Gastrocnemius medialis (tissue), 4 donors: ENCODE results near the gene CHID1. TPM values are rescaled to one million over a fixed set of nuclear protein-coding genes. Genes with fewer than 3 reads are reported as not detected.
A peak's percentile ranks its signal among the peaks of the same experiment; 100 is the strongest.

ENCODE experiments used
- ATAC-seq, 2 donors: fragments of 150-250 bp; one replicate each; pipeline ENCODE4 v1.9.1; 2016
- DNase-seq, 2 donors: peaks; one replicate each; pipeline ENCODE4 v3.0.0-alpha.2; 2019
- H3K27ac ChIP-seq, 4 donors: fragments of 200-600 bp; sonication (generic); 1 replicate in 1 of 4; 2 replicates in 3 of 4; pipeline ENCODE4 v1.5.1; 2016 to 2018; ENCODE audit warnings: mild to moderate bottlenecking in 2 of 4, moderate library complexity in 1 of 4
- H3K27me3 ChIP-seq, 3 donors: fragments of 200-600 bp; sonication (generic) in 2 of 3; 1 replicate in 1 of 3; 2 replicates in 2 of 3; pipeline versions ENCODE4 v1.5.1 to v1.6.0; 2016 to 2019; ENCODE audit warnings: mild to moderate bottlenecking in 1 of 3, moderate library complexity in 1 of 3
- H3K36me3 ChIP-seq, 2 donors: fragments of 200-600 bp; sonication (generic) in 1 of 2; one replicate each; pipeline ENCODE4 v1.5.1; 2017 to 2018
- H3K4me1 ChIP-seq, 2 donors: fragments of 200-600 bp; sonication (generic) in 1 of 2; one replicate each; pipeline ENCODE4 v1.5.1; 2016 to 2017; ENCODE audit warnings: mild to moderate bottlenecking in 2 of 2
- H3K4me3 ChIP-seq, 4 donors: fragments of 200-600 bp; sonication (generic) in 3 of 4; 1 replicate in 1 of 4; 2 replicates in 3 of 4; pipeline ENCODE4 v1.5.1; 2016 to 2019; ENCODE audit warnings: mild to moderate bottlenecking in 2 of 4
- H3K9me3 ChIP-seq, 3 donors: fragments of 200-600 bp; sonication (generic) in 2 of 3; 1 replicate in 1 of 3; 2 replicates in 2 of 3; pipeline ENCODE4 v1.5.1; 2016 to 2019
- CTCF ChIP-seq, 5 experiments: fragments of 450-650 bp in 3 of 5; fragments of 200-600 bp in 2 of 5; sonication (generic) in 2 of 5; IDR thresholded peaks in 4 of 5; conservative IDR thresholded peaks in 1 of 5; 1 replicate in 4 of 5; 2 replicates in 1 of 5; pipeline ENCODE4 v1.5.1; 2016 to 2019; ENCODE audit warnings: antibody characterized with exemption in 5 of 5, mild to moderate bottlenecking in 3 of 5, moderate library complexity in 3 of 5
- POLR2A ChIP-seq, 2 donors: fragments of 450-650 bp; IDR thresholded peaks; one replicate each; pipeline ENCODE4 v1.6.1; 2017; ENCODE audit warnings: antibody characterized with exemption in 2 of 2, mild to moderate bottlenecking in 2 of 2, moderate library complexity in 2 of 2
- in situ Hi-C, 4 donors: fragments of 200-750 bp; cut with MboI; loops; one replicate each; pipeline versions ENCODE4 v1.15.0 to v1.8.0; 2017; ENCODE audit warnings: low sequenced_read_pairs in 4 of 4
- intact Hi-C: fragments of 100-400 bp; cut with DNase I; formaldehyde crosslinking; loops from one replicate; pipeline ENCODE4 v1.15.1; 2023; ENCODE audit warnings: low total_unique reads
- total RNA-seq, 4 donors: library from RNA; depleted of rRNA; stranded (reverse); fragments of >200 nt; gene quantifications; one replicate each; pipeline versions ENCODE4 v1.1.0 to v1.2.3, GENCODE V29; 2016

The CHID1 gene
- total RNA-seq, 4 donors from 2014 or later = 23.3 to 43.2 (median 33.1) TPM

GRCh38 chr11:827146-827896 is 83.3 kb downstream of the CHID1 start:
- no peak for ATAC-seq
- Histone ChIP-seq H3K4me3 (peak overlapping the region; percentile 28 to 51 (median 46)), H3K27me3 (peaks cover 18 to 40% (median 38%) of the 10 kb centered on the region in 3 donors), H3K9me3 (no peaks in the 10 kb centered on the region), H3K36me3 (peaks cover 0 to 27% of the 10 kb centered on the region in 2 donors), H3K27ac (peak overlapping the region; percentile 52 to 75 (median 68)), H3K4me1 (peaks cover 8 to 38% of the 10 kb centered on the region in 2 donors)
- no peak for DNase-seq
- in situ Hi-C loops (no loop called here), intact Hi-C loops (no loop called here)
- TF ChIP-seq CTCF (IDR thresholded peaks at IDR 0.05 in 4 of 5, conservative IDR thresholded peaks at IDR 0.05 in 1 of 5) = no peak
- TF ChIP-seq POLR2A (IDR thresholded peaks at IDR 0.05) = no peak

- no peak for ATAC-seq
- TF ChIP-seq CTCF (IDR thresholded peaks at IDR 0.05 in 4 of 5, conservative IDR thresholded peaks at IDR 0.05 in 1 of 5) (no peak), POLR2A (IDR thresholded peaks at IDR 0.05) (no peak)
- no peak for DNase-seq
- Histone ChIP-seq H3K27me3 (peaks cover 18 to 40% (median 38%) of the 10 kb centered on the region in 3 donors), H3K4me1 (peaks cover 12 to 42% of the 10 kb centered on the region in 2 donors), H3K27ac (peak overlapping the region; percentile 15 to 75 (median 68)), H3K9me3 (no peaks in the 10 kb centered on the region), H3K4me3 (peak overlapping the region; percentile 28 to 51 (median 46)), H3K36me3 (peaks cover 0 to 27% of the 10 kb centered on the region in 2 donors)
- intact Hi-C loops = no loop called here
- in situ Hi-C loops = no loop called here
Measured at GRCh38 chr11:826836-827145, 83.8 kb downstream of the CHID1 start.

- peaks cover 0 to 27% of the 10 kb centered on the region in 2 donors for H3K36me3 ChIP-seq
- H3K9me3 ChIP-seq = no peaks in the 10 kb centered on the region
- intact Hi-C loops = no loop called here
- peak overlapping the region in 2 of 4 donors; percentile 68 to 69 for H3K27ac ChIP-seq
- TF ChIP-seq CTCF (IDR thresholded peaks at IDR 0.05 in 4 of 5, conservative IDR thresholded peaks at IDR 0.05 in 1 of 5) = no peak
- TF ChIP-seq POLR2A (IDR thresholded peaks at IDR 0.05) = no peak
- no peak for ATAC-seq
- in situ Hi-C loops = no loop called here
- peaks cover 18 to 47% of the 10 kb centered on the region in 2 donors for H3K4me1 ChIP-seq
- no peak overlapping the region for H3K4me3 ChIP-seq
- DNase-seq = no peak
- peaks cover 18 to 40% (median 36%) of the 10 kb centered on the region in 3 donors for H3K27me3 ChIP-seq
Measured at GRCh38 chr11:826227-826621, 84.4 kb downstream of the CHID1 start.

- TF ChIP-seq CTCF (IDR thresholded peaks at IDR 0.05 in 4 of 5, conservative IDR thresholded peaks at IDR 0.05 in 1 of 5) (no peak), POLR2A (IDR thresholded peaks at IDR 0.05) (no peak)
- in situ Hi-C loops (no loop called here), intact Hi-C loops (no loop called here)
- H3K9me3 ChIP-seq = no peaks in the 10 kb centered on the region
- peaks cover 24 to 52% of the 10 kb centered on the region in 2 donors for H3K4me1 ChIP-seq
- H3K27ac ChIP-seq = no peak overlapping the region
- no peak overlapping the region for H3K4me3 ChIP-seq
- DNase-seq = no peak
- ATAC-seq = no peak
- peaks cover 0 to 27% of the 10 kb centered on the region in 2 donors for H3K36me3 ChIP-seq
- H3K27me3 ChIP-seq = peaks cover 18 to 37% (median 35%) of the 10 kb centered on the region in 3 donors
Measured at GRCh38 chr11:825366-826226, 85.0 kb downstream of the CHID1 start.
